GM08714 (cell line): ENCODE measurements around the gene FAT1.

Experiments used
- H3K4me3 ChIP-seq: fragments of 200-500 bp; sonication (Bioruptor generic); 2 replicates; pipeline ENCODE4 v1.5.1; 2014; ENCODE audit warnings: mild to moderate bottlenecking, low read length, inconsistent platforms
- ZNF274 ChIP-seq: IDR thresholded peaks from 2 replicates; pipeline ENCODE4 v1.6.1; 2012; ENCODE audit warnings: mild to moderate bottlenecking, low read depth, low read length

FAT1 gene

DNA sequence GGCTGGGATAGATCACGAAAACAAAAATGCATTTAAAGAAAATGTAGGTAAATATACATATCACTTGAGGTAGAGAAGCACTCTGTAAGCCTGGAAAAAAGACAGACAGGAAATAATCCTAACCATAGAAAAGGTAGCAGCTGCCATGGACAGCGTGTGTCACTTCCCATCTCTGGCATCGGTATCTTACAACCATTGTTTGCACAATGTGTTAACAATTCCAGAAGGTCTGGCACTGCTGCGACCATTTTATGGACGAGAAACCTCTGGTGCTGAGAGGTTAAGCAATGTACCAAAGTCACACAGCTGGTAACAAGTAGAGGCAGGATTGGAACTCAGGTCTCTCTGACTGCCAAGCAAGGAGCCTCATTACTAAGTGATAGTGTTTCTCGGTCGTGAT is 166.6 kb downstream of the FAT1 start:
- no peak for TF ChIP-seq ZNF274
- no peak overlapping the region for H3K4me3 ChIP-seq

DNA sequence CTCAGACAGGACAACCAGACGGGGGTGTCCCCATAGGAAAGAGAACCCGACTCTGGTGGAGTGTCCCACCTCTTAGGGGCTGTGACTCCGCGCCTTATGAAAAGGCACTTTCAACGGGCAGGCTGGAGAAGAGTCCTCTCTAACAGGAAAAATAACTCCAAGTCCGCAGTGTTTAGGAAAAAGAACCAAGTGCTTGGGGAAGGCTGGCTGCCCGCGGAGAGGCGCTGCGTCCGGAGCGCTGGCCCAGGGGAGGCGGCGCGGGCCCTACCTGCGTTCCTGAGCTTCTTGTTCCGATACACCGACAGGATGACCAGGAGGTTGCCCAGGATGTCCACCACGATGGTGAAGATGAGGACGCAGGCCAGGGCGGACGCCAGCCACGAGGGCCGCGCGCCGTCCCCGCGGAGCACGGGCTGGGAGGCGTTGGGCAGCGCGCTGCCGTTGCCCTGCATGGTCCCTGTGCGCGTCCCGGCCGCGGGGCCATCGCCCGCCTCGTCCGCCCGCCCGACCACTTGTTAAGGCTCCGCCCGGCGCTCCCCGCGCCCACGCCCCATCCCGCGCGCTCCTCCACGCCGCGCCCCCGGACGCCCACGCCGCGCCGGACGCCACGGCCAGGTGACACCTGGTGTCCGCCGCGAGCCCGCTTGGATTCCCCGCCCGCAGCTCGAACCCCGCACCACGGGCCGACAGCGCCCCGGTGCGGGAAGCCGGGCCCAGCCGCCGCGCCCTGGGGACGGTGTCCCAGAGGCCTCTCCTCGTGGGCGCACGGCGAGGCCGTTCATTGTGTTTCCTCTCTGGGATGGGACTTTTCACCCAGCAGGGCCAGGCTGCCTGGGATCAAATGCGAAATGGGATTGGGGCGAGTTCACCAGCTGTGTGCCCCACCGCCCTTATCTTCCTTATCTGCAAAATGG is 168.5 kb downstream of the FAT1 start, which contains the start of gene MTNR1A:
Gene MTNR1A, minus strand, starts transcription at position 654 of the 914 bp plus-strand sequence. Its CDS starts 202 bp downstream, at position 452.
- no peak within 1 kb of the TSS for H3K4me3 ChIP-seq
- TF ChIP-seq ZNF274 = no peak

DNA sequence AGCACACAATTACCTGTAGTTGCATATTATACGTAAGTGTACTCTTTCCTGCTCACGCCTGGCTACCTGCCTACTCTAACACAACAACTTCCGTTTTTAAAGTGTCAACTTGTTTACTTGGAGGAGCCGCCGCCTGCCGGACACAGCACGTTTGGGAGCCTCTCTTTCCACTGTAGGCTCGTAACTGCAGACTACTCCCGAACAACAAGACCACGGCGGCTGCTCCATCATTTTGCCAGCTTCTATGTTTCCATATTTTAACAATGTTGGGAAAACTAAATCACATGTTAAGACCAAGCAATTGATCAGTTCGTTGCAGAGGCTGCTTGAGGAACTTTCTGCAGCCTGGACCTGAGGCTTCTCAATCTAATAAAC is 169.1 kb downstream of the FAT1 start:
- no peak for TF ChIP-seq ZNF274
- H3K4me3 ChIP-seq = no peak overlapping the region

DNA sequence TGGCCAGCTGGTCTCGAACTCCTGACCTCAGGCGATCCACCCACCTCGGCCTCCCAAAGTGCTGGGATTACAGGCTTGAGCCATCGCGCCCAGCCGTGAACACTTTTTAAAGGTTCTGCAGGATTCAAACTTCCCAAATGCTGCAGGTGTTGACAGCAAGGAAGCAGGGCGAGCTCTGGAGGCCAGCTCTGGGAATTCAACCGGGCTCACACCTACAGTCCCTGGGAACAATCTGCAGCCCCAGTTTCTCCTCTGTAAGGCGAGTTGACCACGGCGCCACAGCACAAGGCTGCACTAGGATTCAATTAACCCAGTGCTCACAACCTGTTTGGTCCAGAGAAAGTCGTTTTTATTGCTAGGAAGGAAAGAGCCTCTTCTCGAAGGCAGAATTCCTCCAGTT is 169.9 kb downstream of the FAT1 start:
- H3K4me3 ChIP-seq = no peak overlapping the region
- TF ChIP-seq ZNF274 = no peak

DNA sequence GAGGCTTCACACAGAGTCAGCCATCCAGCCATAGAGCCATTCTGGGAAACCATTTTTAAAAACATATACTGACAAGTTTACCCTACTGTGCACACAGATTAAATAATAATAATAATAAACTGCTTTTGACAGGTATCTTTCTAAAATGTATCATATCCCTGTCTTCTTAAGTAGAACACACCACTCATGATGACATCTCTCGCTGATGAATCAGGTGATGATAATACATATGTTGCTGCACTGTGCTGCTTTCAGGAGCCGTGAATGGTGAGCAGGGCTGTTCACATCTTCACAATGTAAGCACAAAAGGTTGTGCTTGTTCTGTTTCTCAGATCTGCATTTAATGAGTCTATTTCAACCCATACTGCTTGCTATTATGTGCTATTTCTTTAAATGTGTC is 171.8 kb downstream of the FAT1 start:
- no peak overlapping the region for H3K4me3 ChIP-seq
- TF ChIP-seq ZNF274 = no peak

DNA sequence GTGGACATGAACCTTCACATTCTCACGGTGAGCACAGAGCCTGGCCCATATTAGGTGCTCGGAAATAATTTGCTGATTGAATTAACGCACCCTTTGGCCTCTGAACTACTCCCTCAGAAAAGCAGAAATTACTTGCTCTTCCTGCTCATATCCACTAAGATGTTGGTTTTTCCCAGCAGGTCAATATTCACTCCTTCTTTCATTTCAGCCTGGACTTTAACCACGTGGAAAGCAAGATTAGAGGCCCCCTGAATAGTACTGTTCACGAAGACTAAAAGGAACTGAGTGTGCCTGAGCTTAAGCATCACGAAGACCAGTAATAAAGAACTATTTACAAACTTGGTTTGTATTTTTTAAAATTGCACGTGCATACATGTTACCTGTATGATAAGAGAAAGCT is 178.2 kb downstream of the FAT1 start:
- no peak overlapping the region for H3K4me3 ChIP-seq
- no peak for TF ChIP-seq ZNF274

DNA sequence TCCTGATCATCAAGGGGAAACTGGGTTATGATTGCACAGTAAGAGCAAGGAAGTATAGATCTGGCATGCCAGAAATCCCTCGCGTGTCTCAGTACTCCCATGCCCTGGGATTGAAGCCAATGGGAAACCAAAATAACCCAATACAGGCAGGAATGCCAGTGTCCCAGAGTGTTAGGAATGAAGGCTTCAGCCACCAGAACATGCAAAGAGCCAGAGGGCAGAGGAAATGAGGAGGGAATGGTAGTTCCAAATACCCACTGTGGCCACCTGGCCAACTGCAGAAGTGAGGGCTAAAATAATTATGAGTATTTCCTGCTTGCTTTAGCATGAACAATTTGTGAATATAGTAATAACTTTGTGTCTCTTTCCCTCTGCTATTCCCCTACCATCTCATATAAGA is 180.4 kb downstream of the FAT1 start:
- TF ChIP-seq ZNF274 = no peak
- H3K4me3 ChIP-seq = no peak overlapping the region

DNA sequence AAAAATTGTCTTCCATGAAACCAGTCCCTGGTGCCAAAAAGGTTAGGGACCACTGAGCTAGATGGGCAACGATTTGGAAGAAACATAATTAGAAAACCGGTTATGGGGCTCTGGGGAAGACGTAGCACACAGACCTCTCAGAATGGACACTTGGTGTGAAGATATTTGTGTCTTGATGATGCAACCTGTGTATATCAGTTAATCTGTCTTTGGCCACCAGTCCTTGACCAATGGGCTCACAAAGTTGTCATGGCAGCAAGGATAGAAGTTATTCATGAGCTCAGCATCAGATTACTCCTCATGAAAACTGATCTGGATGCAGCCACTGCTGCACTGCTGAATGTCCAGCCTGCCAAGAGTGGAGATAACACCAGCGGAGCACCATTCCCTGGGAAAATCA is 181.9 kb downstream of the FAT1 start:
- TF ChIP-seq ZNF274 = no peak
- H3K4me3 ChIP-seq = no peak overlapping the region

GRCh38 chr4:186537843-186538521 is 185.7 kb downstream of the FAT1 start:
- H3K4me3 ChIP-seq = no peak overlapping the region
- no peak for TF ChIP-seq ZNF274
